Measurements from ENCODE around the gene ABCA2. TPM values are rescaled to one million over a fixed set of nuclear protein-coding genes. Genes with fewer than 3 reads are reported as not detected.

Gene ABCA2
- total RNA-seq, 1 experiment from 2014 or later = 8.5 TPM

- in situ Hi-C loops (cut with HindIII; ENCODE audit: low sequenced_read_pairs) = no loop called here
- DNase-seq (ENCODE audit: low spot score) = no peak
Measured at GRCh38 chr9:137021979-137022661, 5.9 kb downstream of the ABCA2 start.

- DNase-seq (ENCODE audit: low spot score) = no peak
- in situ Hi-C loops (cut with HindIII; ENCODE audit: low sequenced_read_pairs) = no loop called here
Measured at GRCh38 chr9:137021568-137021978, 6.5 kb downstream of the ABCA2 start.

GRCh38 chr9:137020771-137021567 lies 7.1 kb downstream of the ABCA2 start:
- in situ Hi-C loops (cut with HindIII; ENCODE audit: low sequenced_read_pairs) = no loop called here
- DNase-seq (ENCODE audit: low spot score) = peak; percentile 60

- no peak for DNase-seq (ENCODE audit: low spot score)
- in situ Hi-C loops (cut with HindIII; ENCODE audit: low sequenced_read_pairs) = no loop called here
Measured at GRCh38 chr9:137019891-137020683, 8.0 kb downstream of the ABCA2 start.

- no peak for DNase-seq (ENCODE audit: low spot score)
- in situ Hi-C loops (cut with HindIII; ENCODE audit: low sequenced_read_pairs) = no loop called here
Measured at GRCh38 chr9:137018761-137019559, 9.1 kb downstream of the ABCA2 start.

GRCh38 chr9:137017791-137018497 lies 10.1 kb downstream of the ABCA2 start:
- no peak for DNase-seq (ENCODE audit: low spot score)
- in situ Hi-C loops (cut with HindIII; ENCODE audit: low sequenced_read_pairs) = no loop called here

GRCh38 chr9:137017071-137017470 lies 11.0 kb downstream of the ABCA2 start:
- in situ Hi-C loops (cut with HindIII; ENCODE audit: low sequenced_read_pairs) = no loop called here
- no peak for DNase-seq (ENCODE audit: low spot score)

GRCh38 chr9:137016436-137016835 lies 11.6 kb downstream of the ABCA2 start:
- DNase-seq (ENCODE audit: low spot score) = no peak
- in situ Hi-C loops (cut with HindIII; ENCODE audit: low sequenced_read_pairs) = no loop called here

GRCh38 chr9:137015976-137016375 lies 12.1 kb downstream of the ABCA2 start:
- in situ Hi-C loops (cut with HindIII; ENCODE audit: low sequenced_read_pairs) = no loop called here
- no peak for DNase-seq (ENCODE audit: low spot score)

GRCh38 chr9:137015540-137015930 lies 12.5 kb downstream of the ABCA2 start:
- in situ Hi-C loops (cut with HindIII; ENCODE audit: low sequenced_read_pairs) = no loop called here
- DNase-seq (ENCODE audit: low spot score) = no peak

GRCh38 chr9:137014776-137015539 lies 13.1 kb downstream of the ABCA2 start:
- no peak for DNase-seq (ENCODE audit: low spot score)
- in situ Hi-C loops (cut with HindIII; ENCODE audit: low sequenced_read_pairs) = no loop called here

- no peak for DNase-seq (ENCODE audit: low spot score)
- in situ Hi-C loops (cut with HindIII; ENCODE audit: low sequenced_read_pairs) = no loop called here
Measured at GRCh38 chr9:137014166-137014565, 13.9 kb downstream of the ABCA2 start.

- in situ Hi-C loops (cut with HindIII; ENCODE audit: low sequenced_read_pairs) = no loop called here
- DNase-seq (ENCODE audit: low spot score) = no peak
Measured at GRCh38 chr9:137013571-137013940, 14.5 kb downstream of the ABCA2 start.

GRCh38 chr9:137012694-137013570 lies 15.1 kb downstream of the ABCA2 start:
- DNase-seq (ENCODE audit: low spot score) = no peak

GRCh38 chr9:137011907-137012675 lies 15.9 kb downstream of the ABCA2 start:
- no peak for DNase-seq (ENCODE audit: low spot score)
- in situ Hi-C loops (cut with HindIII; ENCODE audit: low sequenced_read_pairs) = no loop called here

More at GRCh38 chr9:137012694-137013570, 15.1 kb downstream of the ABCA2 start:
- in situ Hi-C loops (cut with HindIII; ENCODE audit: low sequenced_read_pairs) = no loop called here

- no peak for DNase-seq (ENCODE audit: low spot score)
- in situ Hi-C loops (cut with HindIII; ENCODE audit: low sequenced_read_pairs) = no loop called here
Measured at GRCh38 chr9:137011156-137011555, 16.9 kb downstream of the ABCA2 start.
